CD8-positive, alpha-beta memory T cell (primary cell): ENCODE measurements around the gene GSTO2. TPM values are rescaled to one million over a fixed set of nuclear protein-coding genes. Genes with fewer than 3 reads are reported as not detected.

Experiments
- CTCF ChIA-PET: fragments of 350-600 bp; sonication (Branson Sonifier 250); formaldehyde crosslinking; loops from one replicate; lab custom pipeline; 2021; ENCODE audit warnings: antibody characterized with exemption; lab: Charles Lee
- POLR2A ChIA-PET: fragments of 350-600 bp; sonication (Branson Sonifier 250); formaldehyde crosslinking; loops from one replicate; lab custom pipeline; 2021; ENCODE audit warnings: antibody characterized with exemption; lab: Charles Lee
- DNase-seq, 5 donors: peaks; one replicate each; pipeline versions ENCODE4 v3.0.0 to v3.0.0-alpha.2; 2020 to 2022; ENCODE audit warnings: mixed read lengths in 1 of 5
- H3K27ac ChIP-seq: one replicate; pipeline ENCODE4 v1.7.0; 2013; ENCODE audit warnings: low read depth, mild to moderate bottlenecking, low read length, moderate library complexity
- H3K27me3 ChIP-seq: 2 replicates; pipeline ENCODE4 v1.7.0; 2013; ENCODE audit warnings: low read length, mild to moderate bottlenecking; ENCODE audit not compliant: insufficient read depth, poor library complexity, severe bottlenecking
- H3K36me3 ChIP-seq: 2 replicates; pipeline ENCODE4 v1.7.0; 2013; ENCODE audit warnings: mild to moderate bottlenecking, low read length, moderate library complexity; ENCODE audit not compliant: insufficient read depth
- H3K4me1 ChIP-seq: 2 replicates; pipeline ENCODE4 v1.7.0; 2013; ENCODE audit warnings: mild to moderate bottlenecking, low read length, moderate library complexity; ENCODE audit not compliant: insufficient read depth
- H3K4me3 ChIP-seq: 2 replicates; pipeline ENCODE4 v1.7.0; 2013; ENCODE audit warnings: mild to moderate bottlenecking, low read length
- H3K9me3 ChIP-seq: 2 replicates; pipeline ENCODE4 v1.7.0; 2013; ENCODE audit warnings: mild to moderate bottlenecking, low read length
- H3K27ac Mint-ChIP-seq, 8 donors: one replicate each; pipeline ENCODE4 v1.8.0; 2020 to 2021; ENCODE audit warnings: mixed read lengths in 8 of 8, mild to moderate bottlenecking in 6 of 8, inconsistent platforms in 3 of 8, moderate library complexity in 3 of 8
- H3K27me3 Mint-ChIP-seq, 2 donors: one replicate each; pipeline ENCODE4 v1.8.0; 2020 to 2021; ENCODE audit warnings: mixed read lengths in 2 of 2, mild to moderate bottlenecking in 1 of 2, moderate library complexity in 1 of 2
- H3K36me3 Mint-ChIP-seq, 3 donors: one replicate each; pipeline ENCODE4 v1.8.0; 2020 to 2021; ENCODE audit warnings: mixed read lengths in 3 of 3, inconsistent platforms in 1 of 3, mild to moderate bottlenecking in 1 of 3
- H3K4me1 Mint-ChIP-seq, 3 donors: one replicate each; pipeline ENCODE4 v1.8.0; 2020 to 2021; ENCODE audit warnings: mixed read lengths in 3 of 3, inconsistent platforms in 1 of 3, mild to moderate bottlenecking in 1 of 3
- H3K4me3 Mint-ChIP-seq, 7 donors: one replicate each; pipeline ENCODE4 v1.8.0; 2020 to 2021; ENCODE audit warnings: mixed read lengths in 7 of 7, mild to moderate bottlenecking in 6 of 7, moderate library complexity in 4 of 7, inconsistent platforms in 2 of 7
- H3K9me3 Mint-ChIP-seq, 5 donors: one replicate each; pipeline ENCODE4 v1.8.0; 2020 to 2022; ENCODE audit warnings: mixed read lengths in 5 of 5, mild to moderate bottlenecking in 3 of 5, moderate library complexity in 2 of 5, inconsistent platforms in 1 of 5
- polyA plus RNA-seq: library from polyadenylated mRNA; unstranded; fragments of 300-500 nt; fragmentation: Illumina TruSeq; gene quantifications from one replicate; pipeline ENCODE4 v1.2.3, GENCODE V29; 2021
- total RNA-seq, 2 experiments: library from RNA; stranded (reverse); gene quantifications; one replicate each; pipeline ENCODE4 v1.2.3, GENCODE V29; 2021

The GSTO2 gene
- total and polyA plus RNA-seq, 3 experiments from 2014 or later = 0.60 to 1.1 (median 0.93) TPM

DNA sequence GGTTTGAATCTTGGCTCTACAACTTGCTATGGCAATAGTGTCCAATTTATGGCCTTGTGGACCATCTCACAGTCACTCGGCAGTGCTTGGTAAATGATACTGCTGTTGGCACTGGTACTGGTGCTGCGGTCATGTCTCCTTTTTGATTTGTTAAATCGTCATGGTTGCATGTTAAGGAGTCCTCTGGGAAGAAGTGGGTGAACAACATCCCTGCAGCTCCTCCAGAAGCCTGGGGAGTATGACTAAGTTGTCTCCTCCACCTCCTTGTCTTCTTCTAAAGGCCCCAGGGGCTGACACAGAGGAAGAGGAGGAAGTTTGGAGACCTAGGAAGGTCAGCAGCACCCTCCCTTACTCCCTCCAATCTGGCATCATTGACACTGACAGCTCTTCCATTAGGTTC is 60.8 kb downstream of the GSTO2 start:
- DNase-seq = no peak
- Mint-ChIP-seq H3K4me3 (peak overlapping the region in 6 of 7 donors; percentile 72 to 92 (median 78)), H3K36me3 (peaks cover 0 to 28% (median 10%) of the 10 kb centered on the region in 3 donors), H3K27me3 (peaks cover 0 to 11% of the 10 kb centered on the region in 2 donors), H3K9me3 (no peaks in the 10 kb centered on the region), H3K27ac (peak overlapping the region; percentile 89 to 100 (median 97)), H3K4me1 (peaks cover 90 to 100% (median 99%) of the 10 kb centered on the region in 3 donors)
- H3K27ac ChIP-seq = peak overlapping the region; percentile 68
- CTCF ChIA-PET = interaction anchor here (1.7 to 3.8 kb wide), 5 partner anchors 8 to 55 kb away, joined by 6 to 24 read pairs (median 8); partner anchors contain the start of genes CFAP58 and ITPRIP
- peak overlapping the region; percentile 49 for H3K4me3 ChIP-seq
- no peaks in the 10 kb centered on the region for H3K27me3 ChIP-seq
- POLR2A ChIA-PET = interaction anchor here (2.2 kb wide), 1 partner anchor 9 kb away, joined by 11 read pairs; the partner anchor contains the start of gene ITPRIP
- H3K36me3 ChIP-seq = peaks cover 7% of the 10 kb centered on the region
- no peaks in the 10 kb centered on the region for H3K9me3 ChIP-seq
- peaks cover 100% of the 10 kb centered on the region for H3K4me1 ChIP-seq

DNA sequence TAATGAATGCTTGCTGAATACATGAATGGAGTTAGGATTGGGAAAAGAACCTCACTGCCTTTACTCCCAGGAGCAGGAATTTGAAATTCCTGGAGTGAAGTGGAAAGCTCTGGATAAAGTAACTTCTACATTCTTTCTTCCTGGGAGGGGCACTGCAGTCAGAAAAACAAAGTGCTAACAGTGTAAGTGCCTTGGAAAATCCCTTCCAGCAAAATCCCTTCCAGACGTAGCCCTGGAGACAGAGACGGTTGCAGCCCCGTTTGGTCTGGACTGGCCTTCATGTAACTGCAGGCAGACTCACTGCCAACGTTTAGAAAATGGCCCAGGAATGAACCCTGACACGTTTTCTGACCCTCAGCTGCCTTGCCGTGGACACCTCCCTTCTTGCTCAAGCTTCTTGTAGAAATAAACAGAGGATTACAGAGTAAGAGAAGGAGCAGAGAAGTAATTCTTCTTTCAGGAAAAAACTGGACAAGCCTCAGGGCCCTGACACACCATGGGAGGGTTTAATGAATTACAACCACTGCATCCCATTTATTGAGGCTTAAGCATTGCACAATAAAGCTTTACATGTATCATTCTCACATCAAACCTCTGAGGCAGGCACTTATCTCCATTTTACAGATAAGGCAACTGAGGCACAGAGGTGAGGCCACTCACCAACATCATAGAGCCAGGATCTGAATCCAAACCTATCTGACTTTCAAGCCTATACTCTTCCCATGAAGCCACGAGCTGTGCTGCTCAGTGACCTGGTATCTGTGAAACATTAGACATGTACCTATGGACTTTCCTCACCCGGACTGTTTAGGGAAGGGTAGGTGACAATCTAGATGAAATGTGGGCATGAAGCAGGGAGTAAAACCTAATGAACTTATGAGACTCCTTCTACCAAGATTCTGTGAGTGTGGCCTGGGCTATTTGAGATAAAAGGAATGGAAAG is 61.5 kb downstream of the GSTO2 start:
- peaks cover 91 to 100% (median 99%) of the 10 kb centered on the region in 3 donors for H3K4me1 Mint-ChIP-seq
- Histone ChIP-seq H3K36me3 (peaks cover 7% of the 10 kb centered on the region), H3K27me3 (no peaks in the 10 kb centered on the region), H3K27ac (peak overlapping the region; percentile 68), H3K4me3 (peak overlapping the region; percentile 49), H3K9me3 (no peaks in the 10 kb centered on the region), H3K4me1 (peaks cover 100% of the 10 kb centered on the region)
- H3K36me3 Mint-ChIP-seq = peaks cover 0 to 30% (median 9%) of the 10 kb centered on the region in 3 donors
- ChIA-PET POLR2A (interaction anchor here (0.5 to 2.2 kb wide), 2 partner anchors 8 to 9 kb away, joined by 5 to 11 read pairs; partner anchors contain the start of gene ITPRIP), CTCF (interaction anchor here (1.7 to 3.8 kb wide), 4 partner anchors 23 to 56 kb away, joined by 6 to 24 read pairs (median 9); partner anchors contain the start of gene CFAP58)
- peaks cover 0 to 11% of the 10 kb centered on the region in 2 donors for H3K27me3 Mint-ChIP-seq
- H3K4me3 Mint-ChIP-seq = peak overlapping the region in 5 of 7 donors; percentile 5 to 86 (median 28)
- H3K27ac Mint-ChIP-seq = peak overlapping the region; percentile 89 to 100 (median 97)
- H3K9me3 Mint-ChIP-seq = no peaks in the 10 kb centered on the region
- no peak for DNase-seq

DNA sequence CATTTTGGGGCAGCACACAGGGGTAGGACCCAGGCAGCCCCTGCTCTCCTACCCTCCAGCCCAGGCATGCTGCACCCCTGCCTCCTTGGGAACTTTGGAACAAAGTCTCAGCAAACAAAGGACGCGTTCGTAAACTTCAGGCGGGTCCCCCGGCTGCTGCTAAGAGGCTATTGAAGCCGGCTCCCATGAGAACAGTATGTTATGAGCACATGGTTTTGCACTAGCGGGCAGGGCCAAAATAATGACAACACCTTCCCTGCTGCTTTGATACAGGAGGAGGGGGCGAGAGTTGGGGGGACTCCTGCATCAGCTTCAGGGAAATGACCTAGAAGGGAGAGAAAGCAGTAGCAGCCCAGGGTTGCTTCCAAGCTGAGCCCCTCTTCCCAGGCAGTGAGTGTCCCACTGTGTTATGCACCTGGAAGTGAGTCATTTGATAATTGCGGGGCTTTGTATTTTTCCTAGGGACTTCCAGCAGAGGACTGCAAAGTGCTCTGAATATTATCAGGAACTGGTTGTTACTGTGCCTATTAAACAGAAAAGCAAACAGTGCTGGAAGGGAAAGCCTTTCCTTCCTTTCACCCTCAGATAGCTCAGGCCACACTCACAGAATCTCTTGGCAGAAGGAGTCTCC is 62.3 kb downstream of the GSTO2 start:
- ChIA-PET POLR2A (no interaction called here), CTCF (interaction anchor here (0.7 to 3.8 kb wide), 3 partner anchors 22 to 25 kb away, joined by 3 to 24 read pairs (median 8); partner anchors contain the start of gene CFAP58)
- H3K27me3 Mint-ChIP-seq = peaks cover 0 to 11% of the 10 kb centered on the region in 2 donors
- H3K4me3 Mint-ChIP-seq = no peak overlapping the region
- peaks cover 7% of the 10 kb centered on the region for H3K36me3 ChIP-seq
- H3K27ac ChIP-seq = no peak overlapping the region
- H3K4me1 Mint-ChIP-seq = peaks cover 90 to 100% (median 99%) of the 10 kb centered on the region in 3 donors
- no peak for DNase-seq
- peaks cover 99% of the 10 kb centered on the region for H3K4me1 ChIP-seq
- H3K27me3 ChIP-seq = no peaks in the 10 kb centered on the region
- H3K27ac Mint-ChIP-seq = peak overlapping the region; percentile 85 to 100 (median 97)
- H3K9me3 Mint-ChIP-seq = no peaks in the 10 kb centered on the region
- peaks cover 0 to 27% (median 9%) of the 10 kb centered on the region in 3 donors for H3K36me3 Mint-ChIP-seq
- no peak overlapping the region for H3K4me3 ChIP-seq
- H3K9me3 ChIP-seq = no peaks in the 10 kb centered on the region

DNA sequence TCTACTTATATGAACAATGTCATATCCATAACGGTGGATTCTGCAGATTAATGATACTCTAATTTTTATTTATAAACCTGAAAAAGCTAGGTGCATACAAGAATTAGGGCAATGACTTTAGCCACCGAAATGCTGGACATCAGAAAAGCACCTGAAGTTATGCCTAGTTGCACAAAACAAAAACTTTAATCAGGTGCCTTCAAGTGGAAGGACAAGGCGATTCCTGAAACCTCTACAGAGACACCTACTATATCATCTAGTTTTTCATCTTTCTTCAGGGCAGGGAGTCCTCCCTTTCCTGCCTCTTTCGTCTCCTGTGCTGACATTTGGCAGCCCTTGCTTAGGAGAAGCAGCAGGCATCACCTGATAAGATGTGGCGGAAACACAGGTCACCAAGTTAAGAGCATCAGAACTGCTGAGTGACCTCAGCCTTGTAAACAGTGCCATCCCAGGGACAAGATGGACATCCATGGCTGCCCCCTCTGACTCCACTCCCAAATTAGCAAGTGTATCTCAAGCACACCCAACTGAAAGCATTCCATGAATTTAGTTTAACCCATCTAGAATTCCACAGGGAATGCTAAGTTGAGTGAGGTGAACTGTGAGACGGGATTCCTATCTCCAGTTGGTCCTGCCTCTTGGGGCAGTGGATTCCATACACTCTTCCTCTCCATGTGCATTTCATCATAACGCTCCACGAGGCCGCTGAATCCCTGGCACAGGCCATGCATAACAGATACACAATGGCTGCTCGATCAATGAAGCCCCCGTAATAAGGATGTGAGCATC is 63.5 kb downstream of the GSTO2 start:
- Mint-ChIP-seq H3K36me3 (peaks cover 0 to 33% (median 8%) of the 10 kb centered on the region in 3 donors), H3K4me1 (peaks cover 85 to 98% (median 98%) of the 10 kb centered on the region in 3 donors), H3K27ac (peak overlapping the region; percentile 89 to 100 (median 98)), H3K9me3 (no peaks in the 10 kb centered on the region), H3K27me3 (peaks cover 0 to 11% of the 10 kb centered on the region in 2 donors), H3K4me3 (peak overlapping the region; percentile 6 to 81 (median 67))
- ChIA-PET CTCF (interaction anchor here (0.7 to 3.8 kb wide), 2 partner anchors 21 to 27 kb away, joined by 3 to 24 read pairs; partner anchors contain the start of gene CFAP58), POLR2A (no interaction called here)
- H3K27ac ChIP-seq = peak overlapping the region; percentile 75
- H3K4me1 ChIP-seq = peaks cover 96% of the 10 kb centered on the region
- no peaks in the 10 kb centered on the region for H3K9me3 ChIP-seq
- H3K36me3 ChIP-seq = peaks cover 7% of the 10 kb centered on the region
- DNase-seq = no peak
- no peaks in the 10 kb centered on the region for H3K27me3 ChIP-seq
- H3K4me3 ChIP-seq = no peak overlapping the region

DNA sequence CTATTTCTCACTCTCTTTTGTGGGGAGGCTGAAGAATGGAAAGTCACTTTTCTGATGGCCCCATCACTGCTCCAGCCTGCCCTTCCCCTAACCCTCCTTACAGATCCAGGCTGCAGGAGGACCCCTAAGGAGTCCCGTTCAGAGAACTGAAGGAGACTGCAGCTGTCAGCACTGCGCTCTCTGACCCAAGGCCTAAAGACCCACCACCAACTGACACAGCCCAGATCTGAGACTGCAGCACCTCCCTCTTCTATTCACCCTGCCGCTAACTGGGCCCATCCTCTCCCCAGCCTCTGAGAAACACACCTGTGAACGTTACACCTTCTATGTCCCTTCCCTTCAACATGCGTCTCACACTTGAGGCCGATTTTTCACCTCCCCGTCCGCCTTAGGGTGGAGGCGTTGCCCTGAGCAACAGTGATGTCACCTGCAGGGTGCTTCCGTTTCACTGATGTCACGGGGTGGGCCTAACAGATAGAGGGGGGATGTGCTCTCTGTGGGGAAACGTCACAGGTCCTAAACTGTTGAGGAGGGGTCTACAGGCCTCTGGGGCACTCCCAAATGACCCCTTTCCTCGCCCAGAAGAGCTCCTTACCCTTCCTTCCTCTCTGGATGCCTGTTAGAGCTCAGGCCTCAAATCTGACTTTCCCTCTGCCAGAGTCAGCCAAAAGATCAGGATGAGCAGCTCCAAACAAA is 64.2 kb downstream of the GSTO2 start:
- H3K4me3 Mint-ChIP-seq = peak overlapping the region; percentile 58 to 81 (median 73)
- POLR2A ChIA-PET = no interaction called here
- H3K9me3 Mint-ChIP-seq = no peaks in the 10 kb centered on the region
- peaks cover 7% of the 10 kb centered on the region for H3K36me3 ChIP-seq
- CTCF ChIA-PET = interaction anchor here (7.3 kb wide), 1 partner anchor 27 kb away, joined by 81 read pairs; no protein-coding TSS in a partner anchor
- H3K27ac Mint-ChIP-seq = peak overlapping the region; percentile 89 to 100 (median 98)
- peak overlapping the region; percentile 75 for H3K27ac ChIP-seq
- H3K27me3 Mint-ChIP-seq = peaks cover 0 to 10% of the 10 kb centered on the region in 2 donors
- peaks cover 78 to 90% (median 90%) of the 10 kb centered on the region in 3 donors for H3K4me1 Mint-ChIP-seq
- peaks cover 0 to 37% (median 8%) of the 10 kb centered on the region in 3 donors for H3K36me3 Mint-ChIP-seq
- peak; percentile 65 to 88 (median 81) for DNase-seq
- H3K4me3 ChIP-seq = peak overlapping the region; percentile 15
- no peaks in the 10 kb centered on the region for H3K27me3 ChIP-seq
- peaks cover 89% of the 10 kb centered on the region for H3K4me1 ChIP-seq
- no peaks in the 10 kb centered on the region for H3K9me3 ChIP-seq

DNA sequence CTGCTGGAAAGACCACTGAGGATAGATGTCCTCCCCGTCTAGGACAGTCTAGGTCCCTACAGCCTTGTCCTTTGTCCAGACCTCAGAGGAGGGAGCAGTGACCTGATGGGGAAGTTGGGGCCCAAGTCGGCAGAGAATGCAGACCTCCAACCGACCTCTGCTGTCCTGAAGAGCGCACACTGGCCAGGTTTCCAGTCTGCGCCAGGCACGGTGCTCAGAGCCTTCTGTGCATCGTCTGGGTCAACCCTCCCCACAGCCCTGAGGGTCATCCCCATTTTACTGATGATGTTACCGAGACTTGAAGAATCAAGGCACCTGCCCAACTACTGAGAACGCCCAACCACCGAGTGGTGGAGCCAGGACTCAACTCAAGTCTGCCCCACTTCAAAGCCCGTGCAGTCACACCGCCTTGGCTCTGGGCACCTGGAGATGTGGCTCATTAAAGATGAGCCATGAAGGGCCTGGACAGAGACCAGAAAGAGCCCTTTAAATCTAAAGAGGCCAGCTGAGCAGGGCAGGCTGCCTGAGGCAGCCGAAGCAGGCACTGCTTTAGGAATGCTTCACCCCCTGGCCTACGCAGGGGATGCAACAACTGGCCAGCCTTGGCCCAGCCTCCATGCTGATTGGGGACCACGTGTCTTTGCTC is 64.9 kb downstream of the GSTO2 start:
- Histone ChIP-seq H3K4me1 (peaks cover 82% of the 10 kb centered on the region), H3K27ac (peak overlapping the region; percentile 75), H3K9me3 (no peaks in the 10 kb centered on the region), H3K27me3 (no peaks in the 10 kb centered on the region), H3K4me3 (peak overlapping the region; percentile 15), H3K36me3 (peaks cover 7% of the 10 kb centered on the region)
- Mint-ChIP-seq H3K4me1 (peaks cover 74 to 87% (median 87%) of the 10 kb centered on the region in 3 donors), H3K27me3 (peaks cover 0 to 8% of the 10 kb centered on the region in 2 donors), H3K9me3 (no peaks in the 10 kb centered on the region), H3K36me3 (peaks cover 0 to 42% (median 8%) of the 10 kb centered on the region in 3 donors), H3K4me3 (peak overlapping the region; percentile 4 to 81 (median 67)), H3K27ac (peak overlapping the region; percentile 89 to 100 (median 98))
- ChIA-PET CTCF (interaction anchor here (1.2 to 7.3 kb wide), 3 partner anchors 20 to 42 kb away, joined by 4 to 81 read pairs (median 20); partner anchors contain the start of gene CFAP58), POLR2A (no interaction called here)
- no peak for DNase-seq
